ENCODE data around the gene VAMP5. TPM values are rescaled to one million over a fixed set of nuclear protein-coding genes. Genes with fewer than 3 reads are reported as not detected.
A peak's percentile ranks its signal among the peaks of the same experiment; 100 is the strongest.
"Not testable (repeated sequence)": the region's sequence is repeated elsewhere in the genome, so short reads cannot be mapped to it uniquely, and the experiment has no call there.

Gene VAMP5
- total RNA-seq, 1 experiment from 2014 or later, result 2.6 TPM

- no peak for DNase-seq (ENCODE audit: low read depth)
Measured at GRCh38 chr2:85550486-85550885, 33.7 kb upstream of the VAMP5 start.

GRCh38 chr2:85551698-85552678, 32.2 kb upstream of the VAMP5 start:
- DNase-seq (ENCODE audit: low read depth), result peak; percentile 65

- no peak for DNase-seq (ENCODE audit: low read depth)
Measured at GRCh38 chr2:85553184-85553583, 31.0 kb upstream of the VAMP5 start.

- no peak for DNase-seq (ENCODE audit: low read depth)
Measured at GRCh38 chr2:85554980-85555612, 29.1 kb upstream of the VAMP5 start.

GRCh38 chr2:85557130-85557529, 27.1 kb upstream of the VAMP5 start:
- no peak for DNase-seq (ENCODE audit: low read depth)

GRCh38 chr2:85558160-85558559, 26.1 kb upstream of the VAMP5 start:
- no peak for DNase-seq (ENCODE audit: low read depth)

GRCh38 chr2:85560403-85560726, 23.9 kb upstream of the VAMP5 start:
- DNase-seq (ENCODE audit: low read depth), result not testable (repeated sequence)

- no peak for DNase-seq (ENCODE audit: low read depth)
Measured at GRCh38 chr2:85560812-85561279, 23.4 kb upstream of the VAMP5 start.

- DNase-seq (ENCODE audit: low read depth), result peak; percentile 96
Measured at GRCh38 chr2:85561280-85562212, 22.7 kb upstream of the VAMP5 start, which contains the start of gene GGCX. Gene GGCX (minus strand): TSS chr2:85561493. CDS start chr2:85561428, 65 bp downstream.

- DNase-seq (ENCODE audit: low read depth), result no peak
Measured at GRCh38 chr2:85564144-85564563, 20.1 kb upstream of the VAMP5 start.

- no peak for DNase-seq (ENCODE audit: low read depth)
Measured at GRCh38 chr2:85566265-85566664, 18.0 kb upstream of the VAMP5 start.

- no peak for DNase-seq (ENCODE audit: low read depth)
Measured at GRCh38 chr2:85575739-85576138, 8.5 kb upstream of the VAMP5 start.

GRCh38 chr2:85577063-85577385, 7.2 kb upstream of the VAMP5 start:
- no peak for DNase-seq (ENCODE audit: low read depth)

- peak; percentile 31 for DNase-seq (ENCODE audit: low read depth)
Measured at GRCh38 chr2:85577386-85578242, 6.6 kb upstream of the VAMP5 start, which contains the start of gene VAMP8. Gene VAMP8 (plus strand): TSS chr2:85577586. CDS start chr2:85577647, 61 bp downstream.

GRCh38 chr2:85578243-85579180, 5.7 kb upstream of the VAMP5 start:
- no peak for DNase-seq (ENCODE audit: low read depth)

GRCh38 chr2:85579266-85579935, 4.8 kb upstream of the VAMP5 start:
- no peak for DNase-seq (ENCODE audit: low read depth)

GRCh38 chr2:85580206-85580605, 4.0 kb upstream of the VAMP5 start:
- no peak for DNase-seq (ENCODE audit: low read depth)

GRCh38 chr2:85582492-85582891, 1.7 kb upstream of the VAMP5 start:
- no peak for DNase-seq (ENCODE audit: low read depth)
